ENCODE results near the gene DCPS.
"Not testable (repeated sequence)": the region's sequence is repeated elsewhere in the genome, so short reads cannot be mapped to it uniquely, and the experiment has no call there.

Gene DCPS

DNA sequence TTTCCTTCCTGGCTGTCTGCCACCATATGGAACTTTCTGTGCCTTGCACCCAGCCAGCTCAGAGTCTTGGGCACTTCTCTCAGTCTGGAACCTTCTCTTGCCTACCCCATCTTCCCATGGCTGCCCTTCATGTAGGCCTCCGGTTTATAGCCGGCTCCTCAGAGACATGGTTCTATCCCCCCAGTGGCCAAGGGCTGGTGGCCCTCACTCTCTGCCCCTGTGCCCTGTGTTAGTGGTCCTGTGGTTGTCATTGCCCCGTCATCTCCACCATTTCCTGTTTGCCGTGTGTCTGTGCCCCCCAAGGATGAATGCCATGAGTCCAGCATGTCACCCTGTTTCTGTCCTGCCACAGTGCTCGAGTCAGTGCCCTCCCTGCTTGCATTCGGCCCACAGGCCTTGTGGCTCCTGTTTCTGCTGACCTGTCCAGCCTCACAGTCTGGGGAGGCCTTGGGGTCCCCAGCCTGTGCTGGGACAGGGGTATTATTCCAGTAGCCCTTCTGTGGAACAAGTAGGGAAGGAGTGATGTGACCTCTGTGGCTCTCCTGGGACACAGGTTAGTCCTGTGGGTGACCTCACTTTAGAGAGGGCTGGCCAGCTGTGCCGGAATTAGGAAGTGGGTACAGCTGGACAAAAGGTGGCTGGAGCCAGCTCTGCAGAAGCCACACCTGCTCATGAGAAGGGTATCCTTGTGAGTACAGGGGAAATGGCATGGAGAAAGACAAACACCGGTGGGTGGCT, 82.3 kb downstream of the DCPS start:
- no peak for DNase-seq

DNA sequence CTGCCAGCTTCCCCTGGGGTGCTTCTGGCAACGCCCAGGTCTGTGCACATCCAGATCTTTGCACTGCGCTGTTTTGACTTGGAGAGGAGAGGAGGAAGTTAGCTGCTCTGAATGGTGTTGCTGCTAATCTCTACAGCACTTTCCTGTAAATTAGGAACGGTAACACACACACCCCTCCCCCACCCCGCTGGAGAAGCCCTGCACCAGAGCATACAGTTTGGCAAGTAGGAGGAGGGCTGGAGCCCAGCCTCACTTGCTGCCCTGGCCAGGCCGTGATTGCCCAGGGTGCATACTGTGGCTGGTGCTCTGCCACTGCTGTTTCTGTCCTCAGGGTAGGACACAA, 82.8 kb downstream of the DCPS start:
- not testable (repeated sequence) for DNase-seq

DNA sequence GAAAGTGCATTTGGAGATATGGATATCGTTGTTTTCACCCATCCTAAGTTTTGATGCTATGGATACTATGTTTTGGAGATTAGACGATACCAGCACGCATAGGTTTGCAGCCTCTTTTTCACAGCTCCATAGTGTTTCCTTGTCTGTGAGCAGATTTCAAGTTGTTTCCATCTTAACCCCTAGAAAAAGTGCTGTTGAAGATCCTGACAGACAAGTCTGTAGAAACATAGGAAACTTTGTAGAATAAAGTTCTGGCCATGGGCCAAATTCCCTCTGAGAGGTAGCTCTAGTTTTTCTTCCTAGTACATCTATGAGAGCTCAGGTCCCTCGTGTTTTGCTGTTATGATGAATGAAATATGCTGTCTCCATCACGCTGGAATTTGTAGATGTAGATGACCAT, 84.0 kb downstream of the DCPS start:
- no peak for DNase-seq

DNA sequence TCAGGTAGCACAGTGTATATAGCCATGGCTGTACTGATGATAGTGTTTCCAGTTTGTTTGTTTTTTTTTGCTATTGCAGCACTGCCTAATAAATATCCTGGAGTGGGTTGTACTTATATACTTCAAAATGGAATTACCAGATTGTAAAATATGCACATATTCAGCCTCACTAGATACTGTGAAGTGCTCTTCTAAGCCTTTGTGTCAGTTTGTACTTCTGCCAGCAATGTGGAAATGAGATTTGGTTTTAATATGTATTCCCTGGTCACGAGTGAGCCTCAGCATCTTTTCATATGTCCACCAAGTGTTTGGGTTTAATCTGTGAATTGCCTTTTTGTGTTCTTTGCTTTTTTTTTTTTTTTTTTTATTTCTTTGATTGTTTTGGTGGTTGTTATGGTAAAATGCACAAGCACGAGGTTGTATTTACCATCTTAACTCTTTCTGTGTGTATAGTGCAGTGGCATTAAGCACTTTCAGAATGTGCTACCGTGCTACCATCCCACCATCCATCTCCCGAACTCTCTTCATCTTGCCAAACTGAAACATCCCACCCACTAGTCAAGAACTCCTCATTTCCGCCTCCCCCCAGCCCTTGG, 86.5 kb downstream of the DCPS start:
- DNase-seq: no peak

DNA sequence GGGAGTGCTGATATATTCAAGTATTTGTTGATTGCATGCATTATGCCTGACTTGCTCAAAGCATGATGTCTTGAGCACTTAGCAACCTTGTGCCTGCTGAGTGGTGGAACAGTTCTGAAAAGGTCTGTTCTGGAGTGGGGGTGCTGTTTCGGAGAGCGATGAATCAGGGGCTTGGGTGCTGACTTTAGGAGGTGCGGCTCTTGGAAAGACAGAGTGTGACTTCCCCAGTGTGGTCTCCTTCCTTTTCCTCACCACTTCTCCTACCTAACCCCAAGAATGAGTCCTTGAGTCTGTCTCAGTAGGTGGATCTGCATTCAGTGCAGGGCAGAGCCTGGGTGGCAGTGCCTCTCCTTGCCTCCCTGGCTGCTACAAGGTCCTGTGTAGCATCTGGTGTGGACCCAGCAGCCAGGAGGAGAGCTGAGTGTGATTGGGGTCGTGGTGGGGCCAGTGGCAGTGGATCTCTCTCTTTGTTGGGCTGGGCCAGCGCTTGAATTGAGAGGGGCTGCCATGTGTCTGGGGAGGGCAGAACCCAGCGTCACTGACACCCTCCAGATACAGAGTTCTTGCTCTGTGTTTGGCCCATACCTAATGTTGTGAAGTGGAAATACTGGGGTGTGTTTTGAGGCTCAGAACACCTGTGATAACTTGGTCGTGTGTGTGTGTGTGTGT, 87.6 kb downstream of the DCPS start:
- no peak for DNase-seq

DNA sequence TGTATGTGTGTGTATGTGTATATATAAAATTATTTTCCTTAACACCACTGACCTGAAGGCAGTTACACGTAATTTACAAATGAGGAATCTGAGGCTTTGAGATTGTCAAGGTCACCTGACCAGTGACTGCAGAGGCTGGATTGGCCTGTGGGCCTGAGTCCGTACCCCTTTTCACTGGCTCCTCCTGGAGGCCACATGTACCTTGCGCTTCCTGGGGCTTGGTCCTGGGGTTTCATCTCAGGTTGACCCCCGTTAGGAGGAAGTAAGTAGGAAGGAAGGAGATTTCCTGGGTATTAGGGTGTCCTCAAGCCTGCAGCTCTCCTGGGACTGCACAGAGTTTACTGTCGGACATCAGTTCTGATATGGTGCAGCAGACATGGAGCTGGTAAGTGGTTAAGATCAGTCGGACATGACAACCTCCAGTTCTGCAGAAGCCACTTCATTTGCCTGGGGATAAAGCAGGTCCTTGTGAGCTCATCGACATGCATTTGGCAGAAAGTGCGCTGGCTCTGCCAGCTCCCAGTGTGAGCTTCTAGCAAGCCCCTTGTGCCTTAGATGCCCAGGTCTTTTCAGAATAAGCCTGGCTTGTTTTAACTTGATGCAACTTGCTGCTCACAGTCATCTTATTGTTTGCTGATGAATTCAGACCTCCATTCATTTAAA, 88.2 kb downstream of the DCPS start:
- DNase-seq: no peak

DNA sequence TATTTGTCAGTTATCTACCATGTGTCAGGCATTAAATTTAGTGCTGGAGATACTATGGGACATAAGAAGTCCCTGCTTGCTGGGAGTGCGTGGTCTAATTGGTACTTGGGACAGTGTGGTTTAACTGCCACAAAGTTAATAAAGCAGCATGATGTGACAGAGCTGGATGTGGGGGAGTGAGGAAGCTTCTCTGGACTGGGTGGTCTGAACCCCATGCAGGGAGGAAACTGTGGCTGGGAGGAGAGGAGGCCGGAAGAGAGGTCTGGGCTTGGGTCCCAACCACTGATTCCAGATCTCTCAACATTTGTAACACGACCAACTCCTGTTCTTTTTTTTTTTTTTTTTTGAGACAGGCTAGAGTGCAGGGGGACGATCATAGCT, 88.8 kb downstream of the DCPS start:
- DNase-seq: no peak

DNA sequence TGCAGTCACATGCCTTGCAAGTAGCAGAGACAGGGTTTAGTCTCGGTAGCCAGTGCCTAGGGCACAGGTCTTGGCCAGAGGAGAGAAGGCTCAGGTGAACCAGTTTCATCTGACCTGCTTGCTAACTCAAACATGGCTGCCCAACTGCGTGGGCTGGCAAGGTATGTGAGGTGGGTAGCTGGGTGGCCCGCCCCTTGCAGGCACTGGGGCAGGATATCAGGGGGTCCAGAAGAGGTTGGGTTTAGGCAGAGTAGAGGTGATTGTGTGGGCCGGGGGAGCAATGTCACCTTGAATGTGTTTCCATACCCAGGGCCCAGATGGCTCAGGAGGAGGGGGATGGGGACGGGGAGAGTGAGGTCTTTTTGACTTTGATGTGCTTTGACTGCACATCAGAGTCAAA, 89.3 kb downstream of the DCPS start:
- no peak for DNase-seq

DNA sequence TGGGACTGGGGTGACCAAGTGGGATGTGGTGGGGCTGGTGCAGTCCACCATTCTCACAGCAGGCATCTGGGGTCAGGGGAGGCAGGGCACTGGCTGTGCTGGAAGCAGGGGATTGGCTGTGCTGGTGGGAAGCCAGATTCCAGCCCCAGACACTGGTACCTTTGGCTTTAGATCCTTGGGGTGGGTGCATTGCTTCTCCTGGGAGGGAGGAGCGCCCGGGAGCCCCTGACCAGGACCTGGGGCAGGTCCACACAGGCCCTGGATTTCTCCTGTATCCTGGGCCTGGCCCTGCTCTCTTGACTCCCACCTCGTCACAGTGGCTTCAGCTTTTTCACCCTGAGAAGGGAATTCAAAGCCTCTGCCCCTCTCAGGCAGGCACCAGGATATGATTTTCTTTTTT, 90.2 kb downstream of the DCPS start:
- no peak for DNase-seq

DNA sequence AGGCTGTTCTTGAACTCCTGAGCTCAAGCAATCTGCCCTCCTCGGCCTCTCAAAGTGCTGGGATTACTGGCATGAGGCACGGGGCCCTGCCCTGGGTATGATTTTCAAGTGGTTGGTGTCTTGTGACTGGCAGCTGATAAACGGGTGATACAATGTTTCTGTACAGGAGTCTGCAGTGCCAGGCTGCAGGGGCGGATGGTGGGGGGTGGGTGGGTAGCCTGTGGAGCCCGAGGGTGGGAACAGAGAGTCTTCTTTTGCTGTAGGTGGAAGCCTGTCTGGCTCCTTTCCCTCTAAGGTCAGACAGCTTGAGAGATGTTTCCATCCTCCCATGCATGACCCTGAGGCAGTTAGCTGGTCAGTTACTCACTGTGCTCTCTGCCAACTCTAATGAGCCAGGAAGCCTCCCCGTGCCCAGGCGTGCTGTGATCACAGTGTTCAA, 90.8 kb downstream of the DCPS start:
- DNase-seq: not testable (repeated sequence)

Data from right hindlimb (tissue), 1 donor.